Loucy (cell line): Measurements from ENCODE around the gene ZNF354C.

Experiments
- H2AFZ ChIP-seq: fragments of 200-600 bp; sonication (generic); 2 replicates; pipeline ENCODE4 v1.6.0; 2016; ENCODE audit warnings: antibody characterized with exemption, mild to moderate bottlenecking, low read length, moderate library complexity
- H3F3A ChIP-seq: fragments of 200-600 bp; 2 replicates; pipeline ENCODE4 v1.6.0; 2016; ENCODE audit warnings: antibody characterized with exemption, low read depth, mild to moderate bottlenecking
- H3K27me3 ChIP-seq: fragments of 200-600 bp; sonication (generic); 2 replicates; pipeline ENCODE4 v1.6.1; 2014; ENCODE audit warnings: low read length, mild to moderate bottlenecking; ENCODE audit not compliant: insufficient read depth, poor library complexity, severe bottlenecking
- H3K36me3 ChIP-seq: fragments of 200-600 bp; sonication (generic); 2 replicates; pipeline ENCODE4 v1.6.1; 2016; ENCODE audit warnings: low read length; ENCODE audit not compliant: insufficient read depth
- H3K4me1 ChIP-seq: fragments of 200-600 bp; sonication (generic); 2 replicates; pipeline ENCODE4 v1.5.1; 2014; ENCODE audit warnings: low read length, mild to moderate bottlenecking; ENCODE audit not compliant: insufficient read depth, poor library complexity, severe bottlenecking
- H3K4me2 ChIP-seq: fragments of 200-600 bp; sonication (generic); 2 replicates; pipeline ENCODE4 v1.6.0; 2014; ENCODE audit warnings: antibody characterized with exemption, low read length, low read depth, mild to moderate bottlenecking; ENCODE audit not compliant: poor library complexity, severe bottlenecking
- H3K4me3 ChIP-seq: fragments of 200-600 bp; sonication (generic); 2 replicates; pipeline ENCODE4 v1.5.1; 2014; ENCODE audit warnings: low read length, mild to moderate bottlenecking, mixed read lengths; ENCODE audit not compliant: poor library complexity, severe bottlenecking
- H3K79me2 ChIP-seq: fragments of 200-600 bp; sonication (generic); 2 replicates; pipeline ENCODE4 v1.6.1; 2014; ENCODE audit warnings: low read length; ENCODE audit not compliant: insufficient read depth
- H3K9ac ChIP-seq: fragments of 200-600 bp; sonication (generic); 2 replicates; pipeline ENCODE4 v1.6.0; 2014; ENCODE audit warnings: mild to moderate bottlenecking, low read depth, low read length, moderate library complexity; ENCODE audit not compliant: poor library complexity, severe bottlenecking
- H3K9me2 ChIP-seq: fragments of 200-600 bp; sonication (generic); replicated peaks from 2 replicates; pipeline ENCODE4 v1.6.1; 2016; ENCODE audit warnings: low read depth, low read length, mixed read lengths
- H3K9me3 ChIP-seq: fragments of 200-600 bp; sonication (generic); 2 replicates; pipeline ENCODE4 v1.6.1; 2014; ENCODE audit warnings: mild to moderate bottlenecking, antibody characterized with exemption, low read length, low read depth; ENCODE audit not compliant: insufficient read depth
- H4K20me1 ChIP-seq: fragments of 200-600 bp; sonication (generic); 2 replicates; pipeline ENCODE4 v1.6.0; 2014; ENCODE audit warnings: antibody characterized with exemption, low read length, mild to moderate bottlenecking; ENCODE audit not compliant: insufficient read depth, poor library complexity, severe bottlenecking
- CTCF ChIP-seq: fragments of 200-600 bp; sonication (generic); conservative IDR thresholded peaks from 2 replicates; pipeline ENCODE4 v1.5.1; 2014; ENCODE audit warnings: mild to moderate bottlenecking, antibody characterized with exemption, low read length
- EZH2phosphoT487 ChIP-seq: fragments of 200-600 bp; IDR thresholded peaks from 2 replicates; pipeline ENCODE4 v1.6.1; 2018; ENCODE audit warnings: antibody characterized with exemption, mild to moderate bottlenecking, moderate library complexity, borderline replicate concordance

The ZNF354C gene

GRCh38 chr5:179113945-179114641 is 53.9 kb downstream of the ZNF354C start:
- Histone ChIP-seq H3K9ac (no peak overlapping the region), H2AFZ (no peak overlapping the region), H3K36me3 (no peaks in the 10 kb centered on the region), H3K9me2 (no peaks in the 10 kb centered on the region), H3K4me1 (no peaks in the 10 kb centered on the region), H3K9me3 (no peaks in the 10 kb centered on the region), H3K27me3 (no peaks in the 10 kb centered on the region), H3K4me2 (no peak overlapping the region), H3F3A (no peaks in the 10 kb centered on the region), H3K4me3 (no peak overlapping the region), H4K20me1 (no peaks in the 10 kb centered on the region), H3K79me2 (no peaks in the 10 kb centered on the region)
- no peak for TF ChIP-seq EZH2phosphoT487
- TF ChIP-seq CTCF: no peak

GRCh38 chr5:179114756-179115155 is 54.6 kb downstream of the ZNF354C start:
- Histone ChIP-seq H3F3A (no peaks in the 10 kb centered on the region), H3K9me3 (no peaks in the 10 kb centered on the region), H3K4me2 (no peak overlapping the region), H3K9ac (no peak overlapping the region), H3K4me1 (no peaks in the 10 kb centered on the region), H3K27me3 (no peaks in the 10 kb centered on the region), H2AFZ (no peak overlapping the region), H3K9me2 (no peaks in the 10 kb centered on the region), H3K79me2 (no peaks in the 10 kb centered on the region), H3K4me3 (no peak overlapping the region), H3K36me3 (no peaks in the 10 kb centered on the region), H4K20me1 (no peaks in the 10 kb centered on the region)
- TF ChIP-seq EZH2phosphoT487 (no peak), CTCF (no peak)

DNA sequence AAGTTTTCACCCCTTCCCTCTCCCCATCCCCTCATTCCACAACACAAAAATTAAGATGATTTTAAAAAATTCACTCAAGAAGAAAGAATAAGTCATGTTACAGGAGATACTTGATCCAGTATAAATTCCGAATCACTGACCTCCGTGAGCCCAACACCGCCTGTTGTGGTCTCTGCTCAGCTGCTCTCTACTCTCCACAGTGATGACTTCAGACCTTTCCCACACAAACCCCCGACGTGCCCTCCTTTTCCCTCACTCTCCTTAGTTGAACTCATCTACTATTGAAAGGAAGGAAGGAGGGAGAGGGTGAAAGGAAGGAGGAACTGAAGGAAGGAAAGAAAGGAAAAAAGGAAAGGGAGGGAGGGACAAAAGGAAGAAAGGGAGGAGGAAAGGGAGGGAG is 55.1 kb downstream of the ZNF354C start:
- H3K27me3 ChIP-seq: no peaks in the 10 kb centered on the region
- no peaks in the 10 kb centered on the region for H3F3A ChIP-seq
- no peak overlapping the region for H3K9ac ChIP-seq
- TF ChIP-seq EZH2phosphoT487 (no peak), CTCF (no peak)
- no peak overlapping the region for H2AFZ ChIP-seq
- H3K4me1 ChIP-seq: no peaks in the 10 kb centered on the region
- no peaks in the 10 kb centered on the region for H3K36me3 ChIP-seq
- no peak overlapping the region for H3K4me3 ChIP-seq
- H3K9me2 ChIP-seq: no peaks in the 10 kb centered on the region
- no peaks in the 10 kb centered on the region for H4K20me1 ChIP-seq
- H3K79me2 ChIP-seq: no peaks in the 10 kb centered on the region
- no peaks in the 10 kb centered on the region for H3K9me3 ChIP-seq
- H3K4me2 ChIP-seq: no peak overlapping the region
